Esophagus muscularis mucosa (tissue), 3 donors: ENCODE results near the gene CNTRL.

Source experiments
- CTCF ChIP-seq, 3 experiments: fragments of 200-600 bp in 2 of 3; fragments of 450-650 bp in 1 of 3; sonication (generic) in 2 of 3; IDR thresholded peaks; one replicate each; pipeline ENCODE4 v1.5.1; 2017 to 2019; ENCODE audit warnings: antibody characterized with exemption in 3 of 3, mild to moderate bottlenecking in 2 of 3, moderate library complexity in 1 of 3
- POLR2A ChIP-seq: fragments of 450-650 bp; IDR thresholded peaks from one replicate; pipeline ENCODE4 v1.6.1; 2017; ENCODE audit warnings: antibody characterized with exemption, moderate library complexity, mild to moderate bottlenecking, low read depth
- POLR2AphosphoS5 ChIP-seq, 2 donors: sonication (generic); formaldehyde crosslinking; IDR thresholded peaks; one replicate each; pipeline ENCODE4 v1.6.1; 2017; ENCODE audit warnings: antibody characterized with exemption in 2 of 2

GRCh38 chr9:121157939-121158338, 83.2 kb downstream of the CNTRL start:
- no peak for TF ChIP-seq POLR2A
- no peak for TF ChIP-seq CTCF (IDR thresholded peaks at IDR 0.05)
- no peak for TF ChIP-seq POLR2AphosphoS5 (IDR thresholded peaks at IDR 0.05)
